Progenitor cell of endocrine pancreas (in vitro differentiated cells): ENCODE measurements around the gene NDUFA7. TPM values are rescaled to one million over a fixed set of nuclear protein-coding genes. Genes with fewer than 3 reads are reported as not detected.

Experiments
- DNase-seq: peaks from one replicate; pipeline ENCODE4 v3.0.0; 2021; ENCODE audit warnings: low spot score; ENCODE audit not compliant: unreplicated experiment
- H3K27ac Mint-ChIP-seq: 2 replicates; pipeline ENCODE4 v1.8.0; 2021; ENCODE audit warnings: mild to moderate bottlenecking, moderate library complexity, mixed read lengths
- H3K27me3 Mint-ChIP-seq: 2 replicates; pipeline ENCODE4 v1.8.0; 2021; ENCODE audit warnings: mixed read lengths
- H3K36me3 Mint-ChIP-seq: 2 replicates; pipeline ENCODE4 v1.8.0; 2022; ENCODE audit warnings: mixed read lengths; ENCODE audit not compliant: insufficient read depth
- H3K4me1 Mint-ChIP-seq: 2 replicates; pipeline ENCODE4 v1.8.0; 2021; ENCODE audit warnings: low read depth, mixed read lengths
- H3K4me3 Mint-ChIP-seq: 2 replicates; pipeline ENCODE4 v1.8.0; 2021; ENCODE audit warnings: low read depth, mild to moderate bottlenecking, moderate library complexity, mixed read lengths
- H3K9me3 Mint-ChIP-seq: 2 replicates; pipeline ENCODE4 v1.8.0; 2021; ENCODE audit warnings: low read depth, mixed read lengths
- CTCF ChIP-seq: fragments of 200-600 bp; sonication (generic); IDR thresholded peaks from one replicate; pipeline ENCODE4 v1.5.0; 2021; ENCODE audit warnings: antibody characterized with exemption, mild to moderate bottlenecking; ENCODE audit not compliant: unreplicated experiment
- total RNA-seq: library from RNA; stranded (reverse); gene quantifications from 2 replicates; pipeline ENCODE4 v1.2.1, GENCODE V29; 2021

NDUFA7 gene
- total RNA-seq, 1 donor from 2014 or later, result 55.3 TPM

GRCh38 chr19:8310342-8311055 lies 10.7 kb downstream of the NDUFA7 start:
- no peak for TF ChIP-seq CTCF
- DNase-seq, result no peak
- no peaks in the 10 kb centered on the region for H3K27me3 Mint-ChIP-seq
- H3K36me3 Mint-ChIP-seq, result peaks cover 2% of the 10 kb centered on the region
- peaks cover 17% of the 10 kb centered on the region for H3K4me1 Mint-ChIP-seq
- H3K9me3 Mint-ChIP-seq, result no peaks in the 10 kb centered on the region
- no peak overlapping the region for H3K4me3 Mint-ChIP-seq
- no peak overlapping the region for H3K27ac Mint-ChIP-seq

- H3K9me3 Mint-ChIP-seq, result no peaks in the 10 kb centered on the region
- peak; percentile 3 for DNase-seq
- TF ChIP-seq CTCF, result no peak
- H3K27me3 Mint-ChIP-seq, result no peaks in the 10 kb centered on the region
- peak overlapping the region; percentile 93 for H3K4me3 Mint-ChIP-seq
- H3K27ac Mint-ChIP-seq, result peak overlapping the region; percentile 93
- H3K4me1 Mint-ChIP-seq, result peaks cover 17% of the 10 kb centered on the region
- peaks cover 5% of the 10 kb centered on the region for H3K36me3 Mint-ChIP-seq
These were observed 12.3 kb downstream of the NDUFA7 start for GRCh38 chr19:8308891-8309291.

- Mint-ChIP-seq H3K27me3 (no peaks in the 10 kb centered on the region), H3K4me1 (peaks cover 17% of the 10 kb centered on the region), H3K4me3 (peak within 1 kb of the TSS; percentile 93), H3K36me3 (peaks cover 5% of the 10 kb centered on the region), H3K9me3 (no peaks in the 10 kb centered on the region), H3K27ac (peak within 1 kb of the TSS; percentile 97)
- no peak for TF ChIP-seq CTCF
- DNase-seq, result peak; percentile 78
These were observed 13.0 kb downstream of the NDUFA7 start, which contains the start of gene CD320 for GRCh38 chr19:8307965-8308866. Gene CD320 (minus strand): TSS chr19:8308358. CDS start chr19:8308290, 68 bp downstream.

GRCh38 chr19:8307400-8307964 lies 13.7 kb downstream of the NDUFA7 start:
- Mint-ChIP-seq H3K27ac (peak overlapping the region; percentile 97), H3K9me3 (no peaks in the 10 kb centered on the region), H3K27me3 (no peaks in the 10 kb centered on the region), H3K4me3 (peak overlapping the region; percentile 93), H3K4me1 (peaks cover 17% of the 10 kb centered on the region), H3K36me3 (peaks cover 5% of the 10 kb centered on the region)
- peak; percentile 9 for DNase-seq
- peak; percentile 30 for TF ChIP-seq CTCF
